H9 (cell line): Measurements from ENCODE around the gene CALHM3. TPM values are rescaled to one million over a fixed set of nuclear protein-coding genes. Genes with fewer than 3 reads are reported as not detected.

Experiments used
- DNase-seq: peaks from one replicate; pipeline ENCODE4 v3.0.0-alpha.2; 2017
- H2AFZ ChIP-seq: one replicate; pipeline ENCODE4 v1.6.1; 2013; ENCODE audit warnings: mild to moderate bottlenecking, low read length, control low read depth, moderate library complexity
- H2AK5ac ChIP-seq: 2 replicates; pipeline ENCODE4 v1.6.1; 2013; ENCODE audit warnings: low read length, control low read depth, mixed read lengths; ENCODE audit not compliant: insufficient read length
- H2BK120ac ChIP-seq: one replicate; pipeline ENCODE4 v1.6.1; 2013; ENCODE audit warnings: low read depth, mild to moderate bottlenecking, low read length, control low read depth, inconsistent platforms; ENCODE audit not compliant: poor library complexity, severe bottlenecking
- H2BK12ac ChIP-seq: 2 replicates; pipeline ENCODE4 v1.6.1; 2013; ENCODE audit warnings: low read length, control low read depth, mixed read lengths, low read depth; ENCODE audit not compliant: insufficient read length
- H2BK15ac ChIP-seq: 2 replicates; pipeline ENCODE4 v1.6.1; 2013; ENCODE audit warnings: low read depth, low read length, control low read depth
- H2BK20ac ChIP-seq: one replicate; pipeline ENCODE4 v1.6.1; 2013; ENCODE audit warnings: low read depth, mild to moderate bottlenecking, low read length, control low read depth, inconsistent platforms; ENCODE audit not compliant: poor library complexity, severe bottlenecking
- H2BK5ac ChIP-seq: 2 replicates; pipeline ENCODE4 v1.6.1; 2013; ENCODE audit warnings: low read length, control low read depth, mixed read lengths; ENCODE audit not compliant: insufficient read length
- H3K14ac ChIP-seq: 2 replicates; pipeline ENCODE4 v1.6.1; 2013; ENCODE audit warnings: low read length, control low read depth; ENCODE audit not compliant: insufficient read depth
- H3K18ac ChIP-seq: 2 replicates; pipeline ENCODE4 v1.6.1; 2013; ENCODE audit warnings: low read depth, mild to moderate bottlenecking, mixed read lengths, low read length, control low read depth; ENCODE audit not compliant: insufficient read length
- H3K23ac ChIP-seq: 2 replicates; pipeline ENCODE4 v1.6.1; 2013; ENCODE audit warnings: low read length, control low read depth, mixed read lengths, low read depth; ENCODE audit not compliant: insufficient read length
- H3K23me2 ChIP-seq: 2 replicates; pipeline ENCODE4 v1.6.1; 2013; ENCODE audit warnings: low read depth, mild to moderate bottlenecking, mixed read lengths, low read length, control low read depth; ENCODE audit not compliant: insufficient read length, poor library complexity, severe bottlenecking
- H3K27ac ChIP-seq: 2 replicates; pipeline ENCODE4 v1.5.1; 2013; ENCODE audit warnings: low read length, control low read depth, mixed read lengths, low read depth; ENCODE audit not compliant: insufficient read length
- H3K27me3 ChIP-seq: 2 replicates; pipeline ENCODE4 v1.6.1; 2013; ENCODE audit warnings: low read length, control low read depth, inconsistent platforms; ENCODE audit not compliant: insufficient read depth
- H3K4ac ChIP-seq: 2 replicates; pipeline ENCODE4 v1.6.1; 2013; ENCODE audit warnings: low read depth, mild to moderate bottlenecking, control low read depth, inconsistent platforms, low read length, moderate library complexity
- H3K4me1 ChIP-seq: 2 replicates; pipeline ENCODE4 v1.6.1; 2013; ENCODE audit warnings: low read length, control low read depth, inconsistent platforms; ENCODE audit not compliant: insufficient read depth
- H3K4me2 ChIP-seq: 2 replicates; pipeline ENCODE4 v1.6.1; 2013; ENCODE audit warnings: low read length, control low read depth, mixed read lengths; ENCODE audit not compliant: insufficient read length, insufficient read depth
- H3K56ac ChIP-seq: 2 replicates; pipeline ENCODE4 v1.6.1; 2013; ENCODE audit warnings: low read depth, mild to moderate bottlenecking, mixed read lengths, low read length, control low read depth; ENCODE audit not compliant: insufficient read length
- H3K79me1 ChIP-seq: 2 replicates; pipeline ENCODE4 v1.6.1; 2013; ENCODE audit warnings: low read depth, mild to moderate bottlenecking, moderate library complexity, low read length, control low read depth, inconsistent platforms; ENCODE audit not compliant: insufficient read depth, poor library complexity, severe bottlenecking
- H3K79me2 ChIP-seq: 2 replicates; pipeline ENCODE4 v1.6.1; 2013; ENCODE audit warnings: low read length, control low read depth, inconsistent platforms; ENCODE audit not compliant: insufficient read depth
- H3K9ac ChIP-seq: 2 replicates; pipeline ENCODE4 v1.6.1; 2013; ENCODE audit warnings: low read length, control low read depth, mixed read lengths; ENCODE audit not compliant: insufficient read length; ENCODE audit errors: extremely low read depth
- H3K9me3 ChIP-seq: one replicate; pipeline ENCODE4 v1.6.1; 2013; ENCODE audit warnings: low read depth, low read length, inconsistent platforms; ENCODE audit not compliant: control insufficient read depth
- H3T11ph ChIP-seq: one replicate; pipeline ENCODE4 v1.6.1; 2013; ENCODE audit warnings: mild to moderate bottlenecking, low read length, control low read depth, inconsistent platforms
- H4K20me1 ChIP-seq: one replicate; pipeline ENCODE4 v1.6.1; 2013; ENCODE audit not compliant: control insufficient read depth, insufficient read length, insufficient read depth
- H4K5ac ChIP-seq: 2 replicates; pipeline ENCODE4 v1.6.1; 2013; ENCODE audit warnings: low read depth, mild to moderate bottlenecking, mixed read lengths, low read length, control low read depth; ENCODE audit not compliant: insufficient read length
- H4K8ac ChIP-seq: replicated peaks from 2 replicates; pipeline ENCODE4 v1.6.1; 2013; ENCODE audit warnings: low read length, control low read depth, mixed read lengths, low read depth; ENCODE audit not compliant: insufficient read length
- H4K91ac ChIP-seq: 2 replicates; pipeline ENCODE4 v1.6.1; 2013; ENCODE audit warnings: low read depth, mild to moderate bottlenecking, moderate library complexity, mixed read lengths, low read length, control low read depth; ENCODE audit not compliant: insufficient read length
- H3K27ac Mint-ChIP-seq, 3 experiments: 2 replicates in 2 of 3; 3 replicates in 1 of 3; pipeline ENCODE4 v1.8.0; 2020 to 2021; ENCODE audit warnings: mixed read lengths in 3 of 3, mild to moderate bottlenecking in 1 of 3, moderate library complexity in 1 of 3
- H3K27me3 Mint-ChIP-seq: 2 replicates; pipeline ENCODE4 v1.8.0; 2021; ENCODE audit warnings: low read depth, mild to moderate bottlenecking, moderate library complexity, mixed read lengths
- H3K36me3 Mint-ChIP-seq, 3 experiments: 2 replicates in 2 of 3; 3 replicates in 1 of 3; pipeline ENCODE4 v1.8.0; 2020 to 2021; ENCODE audit warnings: low read depth in 3 of 3, mixed read lengths in 3 of 3; ENCODE audit not compliant: insufficient read depth in 1 of 3
- H3K4me1 Mint-ChIP-seq, 2 experiments: 2 replicates each; pipeline ENCODE4 v1.8.0; 2020; ENCODE audit warnings: mixed read lengths in 2 of 2
- H3K4me3 Mint-ChIP-seq, 2 experiments: 2 replicates in 1 of 2; 3 replicates in 1 of 2; pipeline ENCODE4 v1.8.0; 2020 to 2021; ENCODE audit warnings: mild to moderate bottlenecking in 2 of 2, mixed read lengths in 2 of 2, moderate library complexity in 1 of 2
- H3K9me3 Mint-ChIP-seq, 2 experiments: 2 replicates in 1 of 2; 3 replicates in 1 of 2; pipeline ENCODE4 v1.8.0; 2020; ENCODE audit warnings: mild to moderate bottlenecking in 2 of 2, mixed read lengths in 2 of 2, moderate library complexity in 1 of 2
- WGBS: extraction: QIAGEN DNeasy Blood & Tissue Kit; methylation state at CpG from one replicate; pipeline ENCODE4 v1.1.7; 2013; ENCODE audit warnings: missing lambda C conversion rate, low lambda C conversion rate, mixed read lengths; ENCODE audit not compliant: insufficient read length; ENCODE audit errors: extremely low coverage; 5-methylcytosine and 5-hydroxymethylcytosine counted together
- total RNA-seq: library from RNA; stranded (reverse); gene quantifications from 2 replicates; pipeline ENCODE4 v1.2.1, GENCODE V29; 2021
- TF ChIP-seq, protein P1 (sequence below): fragments of 200-600 bp; sonication (generic); conservative IDR thresholded peaks from 3 replicates; pipeline ENCODE4 v1.8.0; 2021; ENCODE audit warnings: antibody characterized with exemption, mild to moderate bottlenecking

CALHM3 gene
- total RNA-seq, 1 experiment from 2014 or later, result not detected

- Histone ChIP-seq H2BK120ac (no peak within 1 kb of the TSS), H4K8ac (no peak within 1 kb of the TSS), H3K23ac (no peak within 1 kb of the TSS), H3K9ac (no peak within 1 kb of the TSS), H2BK5ac (no peak within 1 kb of the TSS), H2BK20ac (no peak within 1 kb of the TSS), H3K27ac (no peak within 1 kb of the TSS), H2AFZ (no peak within 1 kb of the TSS), H4K5ac (no peak within 1 kb of the TSS), H3K79me2 (no peaks in the 10 kb centered on the region), H3K4me1 (no peaks in the 10 kb centered on the region), H4K91ac (no peak within 1 kb of the TSS), H3K56ac (no peak within 1 kb of the TSS), H3T11ph (no peak within 1 kb of the TSS), H3K27me3 (no peaks in the 10 kb centered on the region), H3K4ac (no peak within 1 kb of the TSS), H2BK15ac (no peak within 1 kb of the TSS), H2BK12ac (no peak within 1 kb of the TSS), H3K4me2 (no peak within 1 kb of the TSS), H3K79me1 (no peaks in the 10 kb centered on the region), H3K23me2 (no peaks in the 10 kb centered on the region), H3K9me3 (no peaks in the 10 kb centered on the region), H4K20me1 (no peaks in the 10 kb centered on the region), H3K14ac (no peak within 1 kb of the TSS; the same call in 1 of the 2 replicates), H3K18ac (no peak within 1 kb of the TSS), H2AK5ac (no peak within 1 kb of the TSS)
- H3K4me3 Mint-ChIP-seq, result peak within 1 kb of the TSS in 1 of 2 experiments; percentile 67; a peak in 1 of 5 replicates
- WGBS, result no CpG with 5 or more reads among the region's 32 CpGs
- H3K27me3 Mint-ChIP-seq, result no peaks in the 10 kb centered on the region; the same call in 1 of the 2 replicates
- H3K4me1 Mint-ChIP-seq, result peaks cover 4 to 11% of the 10 kb centered on the region in 2 experiments; a peak in 3 of 4 replicates
- TF ChIP-seq, protein P1, sequence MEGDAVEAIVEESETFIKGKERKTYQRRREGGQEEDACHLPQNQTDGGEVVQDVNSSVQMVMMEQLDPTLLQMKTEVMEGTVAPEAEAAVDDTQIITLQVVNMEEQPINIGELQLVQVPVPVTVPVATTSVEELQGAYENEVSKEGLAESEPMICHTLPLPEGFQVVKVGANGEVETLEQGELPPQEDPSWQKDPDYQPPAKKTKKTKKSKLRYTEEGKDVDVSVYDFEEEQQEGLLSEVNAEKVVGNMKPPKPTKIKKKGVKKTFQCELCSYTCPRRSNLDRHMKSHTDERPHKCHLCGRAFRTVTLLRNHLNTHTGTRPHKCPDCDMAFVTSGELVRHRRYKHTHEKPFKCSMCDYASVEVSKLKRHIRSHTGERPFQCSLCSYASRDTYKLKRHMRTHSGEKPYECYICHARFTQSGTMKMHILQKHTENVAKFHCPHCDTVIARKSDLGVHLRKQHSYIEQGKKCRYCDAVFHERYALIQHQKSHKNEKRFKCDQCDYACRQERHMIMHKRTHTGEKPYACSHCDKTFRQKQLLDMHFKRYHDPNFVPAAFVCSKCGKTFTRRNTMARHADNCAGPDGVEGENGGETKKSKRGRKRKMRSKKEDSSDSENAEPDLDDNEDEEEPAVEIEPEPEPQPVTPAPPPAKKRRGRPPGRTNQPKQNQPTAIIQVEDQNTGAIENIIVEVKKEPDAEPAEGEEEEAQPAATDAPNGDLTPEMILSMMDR, result no peak
- H3K9me3 Mint-ChIP-seq, result no peaks in the 10 kb centered on the region
- peaks cover 4 to 22% (median 18%) of the 10 kb centered on the region in 3 experiments for H3K36me3 Mint-ChIP-seq
- no peak within 1 kb of the TSS for H3K27ac Mint-ChIP-seq
- peak; percentile 72 for DNase-seq
These were observed 27.1 kb downstream of the CALHM3 start, which contains the start of gene CALHM2 for GRCh38 chr10:103451831-103452505. TSS of gene CALHM2 (minus strand) at chr10:103452370. CDS start at chr10:103449941, 2,429 bp downstream.
